Gastroesophageal sphincter (tissue), 4 donors: ENCODE results near the gene ZNF546. TPM values are rescaled to one million over a fixed set of nuclear protein-coding genes. Genes with fewer than 3 reads are reported as not detected.

ENCODE experiments used
- ATAC-seq: fragments of 150-250 bp; one replicate; pipeline ENCODE4 v1.9.1; 2016; ENCODE audit warnings: mild to moderate bottlenecking, moderate library complexity
- H3K27ac ChIP-seq, 4 donors: fragments of 200-600 bp; sonication (generic) in 3 of 4; 1 replicate in 3 of 4; 2 replicates in 1 of 4; pipeline ENCODE4 v1.5.1; 2016 to 2019
- H3K27me3 ChIP-seq: fragments of 200-600 bp; sonication (generic); one replicate; pipeline ENCODE4 v1.5.1; 2019
- H3K36me3 ChIP-seq, 2 donors: fragments of 200-600 bp; sonication (generic); one replicate each; pipeline ENCODE4 v1.5.1; 2019; ENCODE audit warnings: control low read depth in 1 of 2
- H3K4me1 ChIP-seq, 3 donors: fragments of 200-600 bp; sonication (generic); 1 replicate in 2 of 3; 2 replicates in 1 of 3; pipeline ENCODE4 v1.5.1; 2016 to 2019; ENCODE audit warnings: control low read depth in 2 of 3
- H3K4me3 ChIP-seq, 2 donors: fragments of 200-600 bp; sonication (generic); one replicate each; pipeline ENCODE4 v1.5.1; 2019; ENCODE audit warnings: mild to moderate bottlenecking in 1 of 2, moderate library complexity in 1 of 2
- H3K9me3 ChIP-seq, 3 donors: fragments of 200-600 bp; sonication (generic); one replicate each; pipeline ENCODE4 v1.5.1; 2017 to 2019; ENCODE audit warnings: control low read depth in 2 of 3
- EP300 ChIP-seq: sonication (generic); formaldehyde crosslinking; IDR thresholded peaks from one replicate; pipeline ENCODE4 v1.6.1; 2017; ENCODE audit warnings: antibody characterized with exemption, mild to moderate bottlenecking
- POLR2A ChIP-seq, 2 donors: fragments of 450-650 bp; IDR thresholded peaks; one replicate each; pipeline ENCODE4 v1.6.1; 2017; ENCODE audit warnings: antibody characterized with exemption in 2 of 2, mild to moderate bottlenecking in 2 of 2, moderate library complexity in 1 of 2
- POLR2AphosphoS5 ChIP-seq: sonication (generic); formaldehyde crosslinking; IDR thresholded peaks from one replicate; pipeline ENCODE4 v1.6.1; 2017; ENCODE audit warnings: antibody characterized with exemption
- WGBS, 2 donors: methylation state at CpG; one replicate each; pipeline ENCODE4 v1.1.5; 2018; ENCODE audit warnings: low coverage in 1 of 2; 5-methylcytosine and 5-hydroxymethylcytosine counted together
- total RNA-seq, 4 donors: library from RNA; depleted of rRNA; stranded (reverse); fragments of >200 nt; gene quantifications; one replicate each; pipeline ENCODE4 v1.1.0, GENCODE V29; 2016
- TF ChIP-seq, protein P1 (sequence below), 4 experiments: fragments of 200-600 bp in 2 of 4; fragments of 450-650 bp in 2 of 4; sonication (generic) in 1 of 4; IDR thresholded peaks; one replicate each; pipeline ENCODE4 v1.5.1; 2017 to 2019; ENCODE audit warnings: antibody characterized with exemption in 4 of 4, mild to moderate bottlenecking in 2 of 4, moderate library complexity in 2 of 4

The ZNF546 gene
- total RNA-seq, result 10 to 100 TPM in 1 of 4 donors, 1 to 10 TPM in 3; 5.2 to 17.7 (median 7.5) TPM

DNA sequence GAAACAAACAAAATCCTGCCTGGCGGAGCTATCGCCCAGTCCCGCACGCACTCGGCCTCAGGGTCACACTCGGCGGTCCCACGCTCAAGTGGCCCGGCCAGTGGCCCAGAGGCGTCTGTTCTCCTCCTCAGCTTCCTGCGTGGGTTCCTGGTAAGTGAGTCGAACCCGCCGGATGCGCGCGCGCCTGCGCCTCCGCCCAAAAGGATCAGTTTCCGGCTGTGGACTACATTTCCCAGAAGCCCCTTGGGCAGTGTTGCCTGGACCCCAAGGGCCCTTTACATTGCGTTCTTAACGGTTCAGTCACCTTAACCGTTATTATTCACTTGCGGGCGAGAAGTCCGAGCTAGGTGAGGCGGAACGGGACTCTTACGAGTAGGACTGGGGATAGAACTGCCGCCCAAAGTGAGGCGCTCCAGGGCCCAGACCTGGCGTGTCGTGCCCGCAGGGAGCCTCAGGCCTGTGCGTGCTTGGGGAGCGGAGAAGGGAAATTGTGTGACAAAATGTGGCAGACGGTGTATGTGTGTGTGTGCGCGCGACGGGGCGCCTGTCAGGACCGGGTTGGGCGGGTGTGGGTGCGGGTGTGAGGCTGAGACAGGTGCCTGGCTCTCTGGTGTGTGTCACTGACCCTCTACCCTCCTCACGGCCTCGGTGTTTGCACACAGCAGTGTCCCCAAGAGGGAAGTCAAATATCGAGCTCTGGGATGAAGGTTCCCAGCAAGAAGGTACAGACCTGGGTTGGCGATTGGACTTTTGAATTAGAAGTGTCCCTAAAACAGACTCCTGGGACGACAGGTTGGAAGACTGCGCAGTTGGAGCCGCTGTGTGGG, at the start of gene ZNF546:
TSS of gene ZNF546 (plus strand) at position 250 of the 827 bp plus-strand sequence. CDS start 1,267 bp downstream, outside the sequence.
- WGBS, 2 donors, result 14 to 31% methylated on average over 7 to 9 of the region's 53 CpGs
- Histone ChIP-seq H3K4me3 (peak within 1 kb of the TSS; percentile 49 to 63), H3K27me3 (no peaks in the 10 kb centered on the region), H3K9me3 (peaks cover 0 to 8% (median 0%) of the 10 kb centered on the region in 3 donors), H3K36me3 (peaks cover 0 to 12% of the 10 kb centered on the region in 2 donors), H3K27ac (peak within 1 kb of the TSS; percentile 82 to 92 (median 86)), H3K4me1 (peaks cover 0 to 22% (median 7%) of the 10 kb centered on the region in 3 donors)
- peak; percentile 98 for ATAC-seq
- TF ChIP-seq EP300 (no peak), POLR2AphosphoS5 (peak; percentile 97), POLR2A (IDR thresholded peaks at IDR 0.05) (peak; percentile 88)
- TF ChIP-seq, protein P1, sequence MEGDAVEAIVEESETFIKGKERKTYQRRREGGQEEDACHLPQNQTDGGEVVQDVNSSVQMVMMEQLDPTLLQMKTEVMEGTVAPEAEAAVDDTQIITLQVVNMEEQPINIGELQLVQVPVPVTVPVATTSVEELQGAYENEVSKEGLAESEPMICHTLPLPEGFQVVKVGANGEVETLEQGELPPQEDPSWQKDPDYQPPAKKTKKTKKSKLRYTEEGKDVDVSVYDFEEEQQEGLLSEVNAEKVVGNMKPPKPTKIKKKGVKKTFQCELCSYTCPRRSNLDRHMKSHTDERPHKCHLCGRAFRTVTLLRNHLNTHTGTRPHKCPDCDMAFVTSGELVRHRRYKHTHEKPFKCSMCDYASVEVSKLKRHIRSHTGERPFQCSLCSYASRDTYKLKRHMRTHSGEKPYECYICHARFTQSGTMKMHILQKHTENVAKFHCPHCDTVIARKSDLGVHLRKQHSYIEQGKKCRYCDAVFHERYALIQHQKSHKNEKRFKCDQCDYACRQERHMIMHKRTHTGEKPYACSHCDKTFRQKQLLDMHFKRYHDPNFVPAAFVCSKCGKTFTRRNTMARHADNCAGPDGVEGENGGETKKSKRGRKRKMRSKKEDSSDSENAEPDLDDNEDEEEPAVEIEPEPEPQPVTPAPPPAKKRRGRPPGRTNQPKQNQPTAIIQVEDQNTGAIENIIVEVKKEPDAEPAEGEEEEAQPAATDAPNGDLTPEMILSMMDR (IDR thresholded peaks at IDR 0.05), result no peak

DNA sequence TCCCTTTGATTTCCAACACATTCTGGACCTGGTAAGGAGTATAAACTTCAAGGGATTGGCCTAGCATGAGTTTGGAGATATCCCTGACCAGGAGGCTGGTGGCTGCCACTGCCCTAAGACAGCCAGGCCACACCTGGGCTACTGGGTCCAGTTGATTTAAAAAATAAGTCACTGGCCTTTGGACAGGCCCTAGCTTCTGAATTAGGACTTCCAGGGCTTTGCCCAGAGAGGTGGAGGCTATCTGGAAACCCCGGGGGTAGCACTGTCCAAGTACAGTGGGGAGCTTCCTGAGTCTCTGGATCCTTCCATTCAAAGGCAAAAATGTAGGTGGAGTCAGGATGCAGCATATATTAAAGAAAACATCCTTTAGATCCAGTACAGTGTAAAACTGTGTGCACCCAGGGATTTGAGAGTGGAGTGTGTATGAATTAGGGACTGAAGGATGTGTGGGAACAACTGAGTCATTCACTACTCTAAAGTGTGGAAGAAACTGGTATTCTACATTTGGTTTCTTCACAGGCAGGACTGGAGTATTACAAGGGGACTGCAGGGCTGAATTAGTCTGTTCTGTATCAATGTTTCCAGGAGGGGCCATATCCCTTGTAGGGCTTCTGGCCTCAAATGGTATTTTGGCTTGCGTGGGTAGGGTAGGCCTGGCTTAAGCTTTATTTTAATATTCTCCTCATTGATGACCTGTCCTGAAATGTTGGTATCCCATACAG, 47.7 kb upstream of the ZNF546 start:
- no CpG with 5 or more reads among the region's 2 CpGs for WGBS, 2 donors
- Histone ChIP-seq H3K36me3 (no peaks in the 10 kb centered on the region), H3K4me3 (no peak overlapping the region), H3K27ac (no peak overlapping the region), H3K9me3 (no peaks in the 10 kb centered on the region), H3K4me1 (no peaks in the 10 kb centered on the region), H3K27me3 (peaks cover 30% of the 10 kb centered on the region)
- TF ChIP-seq POLR2AphosphoS5, result no peak
- TF ChIP-seq, protein P1 (IDR thresholded peaks at IDR 0.05), result no peak
- no peak for TF ChIP-seq EP300
- TF ChIP-seq POLR2A (IDR thresholded peaks at IDR 0.05), result no peak
- ATAC-seq, result no peak

DNA sequence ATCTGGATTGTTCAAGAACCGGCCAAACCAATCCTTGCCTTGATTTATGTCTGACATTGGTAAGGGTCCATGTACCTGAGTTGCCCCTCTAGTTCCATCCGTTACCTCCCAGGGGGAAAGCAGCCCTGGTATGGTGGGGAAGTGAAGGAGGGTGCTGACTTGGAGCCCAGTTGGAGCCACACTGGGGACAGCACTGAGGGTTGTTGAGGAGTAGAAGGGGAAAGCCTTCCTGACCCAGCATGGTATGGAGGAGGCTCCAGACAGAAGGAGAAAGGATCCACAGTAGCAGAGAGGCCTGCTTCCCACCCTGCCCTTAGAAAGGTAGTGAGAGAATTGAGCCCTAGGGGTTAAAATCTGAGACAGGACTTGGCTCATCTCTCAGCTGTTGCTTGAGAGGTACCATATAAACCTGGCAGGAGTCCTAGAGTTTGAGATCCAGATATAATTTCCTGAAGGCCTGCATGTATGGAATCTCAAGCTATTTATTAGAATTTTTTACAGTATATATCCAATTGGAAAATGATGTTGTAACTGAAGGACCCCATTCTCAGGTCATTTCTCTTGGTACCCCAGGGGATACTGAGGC, 45.7 kb upstream of the ZNF546 start:
- Histone ChIP-seq H3K4me3 (no peak overlapping the region), H3K36me3 (no peaks in the 10 kb centered on the region), H3K27ac (no peak overlapping the region), H3K9me3 (no peaks in the 10 kb centered on the region), H3K4me1 (no peaks in the 10 kb centered on the region), H3K27me3 (peaks cover 23% of the 10 kb centered on the region)
- no peak for TF ChIP-seq POLR2AphosphoS5
- TF ChIP-seq, protein P1 (IDR thresholded peaks at IDR 0.05), result no peak
- no peak for TF ChIP-seq EP300
- no peak for TF ChIP-seq POLR2A (IDR thresholded peaks at IDR 0.05)
- no peak for ATAC-seq
- WGBS, 2 donors, result 83% methylated on average over 1 of the region's 2 CpGs; no CpG with 5 or more reads in 1 of the 2 donors

DNA sequence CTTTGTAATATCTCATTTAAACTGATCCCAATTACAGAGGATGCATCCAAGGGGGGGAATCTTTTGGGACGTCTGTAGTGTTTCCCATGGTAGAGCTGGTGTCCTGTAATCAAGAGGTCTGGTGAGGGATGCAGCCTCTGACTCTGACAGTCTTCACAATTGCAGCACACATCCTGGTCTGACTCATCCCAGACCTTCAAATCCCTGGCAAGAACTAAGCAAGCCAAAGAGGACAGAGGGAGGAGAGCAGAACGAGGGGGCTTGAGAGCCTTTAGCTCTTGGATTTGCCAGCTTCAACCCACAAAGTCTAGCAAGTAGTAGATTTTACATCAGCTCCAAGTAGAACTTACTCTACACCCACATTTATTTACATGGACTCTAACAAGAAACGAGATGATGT, 45.2 kb upstream of the ZNF546 start:
- Histone ChIP-seq H3K27ac (no peak overlapping the region), H3K36me3 (no peaks in the 10 kb centered on the region), H3K4me1 (no peaks in the 10 kb centered on the region), H3K27me3 (peaks cover 18% of the 10 kb centered on the region), H3K4me3 (no peak overlapping the region), H3K9me3 (no peaks in the 10 kb centered on the region)
- 40% methylated on average over 3 of the region's 3 CpGs; no CpG with 5 or more reads in 1 of the 2 donors for WGBS, 2 donors
- no peak for ATAC-seq
- TF ChIP-seq POLR2A (IDR thresholded peaks at IDR 0.05), result no peak
- no peak for TF ChIP-seq POLR2AphosphoS5
- TF ChIP-seq, protein P1 (IDR thresholded peaks at IDR 0.05), result no peak
- TF ChIP-seq EP300, result no peak
